MG63 (cell line): ENCODE measurements around the gene UNC93B1. TPM values are rescaled to one million over a fixed set of nuclear protein-coding genes. Genes with fewer than 3 reads are reported as not detected.
"Not testable (repeated sequence)": the region's sequence is repeated elsewhere in the genome, so short reads cannot be mapped to it uniquely, and the experiment has no call there.

ENCODE experiments used
- DNase-seq: peaks from one replicate; pipeline ENCODE4 v3.0.0-alpha.2; 2020
- H3K27me3 ChIP-seq: fragments of 250-450 bp; sonication (Bioruptor Pico); 2 replicates; pipeline ENCODE4 v1.5.1; 2020; ENCODE audit warnings: mild to moderate bottlenecking, moderate library complexity
- H3K36me3 ChIP-seq: fragments of 250-450 bp; sonication (Bioruptor Pico); 2 replicates; pipeline ENCODE4 v1.5.1; 2020; ENCODE audit warnings: mild to moderate bottlenecking, moderate library complexity
- H3K4me3 ChIP-seq: fragments of 250-450 bp; sonication (Bioruptor Pico); 2 replicates; pipeline ENCODE4 v1.5.1; 2020; ENCODE audit warnings: mild to moderate bottlenecking, moderate library complexity
- H3K9me3 ChIP-seq: fragments of 250-450 bp; sonication (Bioruptor Pico); 2 replicates; pipeline ENCODE4 v1.5.1; 2020; ENCODE audit warnings: mild to moderate bottlenecking, moderate library complexity
- total RNA-seq: library from RNA; depleted of rRNA; stranded (reverse); fragments of >200 nt; shearing (Covaris generic); gene quantifications from 2 replicates; pipeline ENCODE4 v1.2.3, GENCODE V29; 2014; ENCODE audit warnings: low replicate concordance

UNC93B1 gene
- total RNA-seq, 1 experiment from 2014 or later = 37.7 TPM

DNA sequence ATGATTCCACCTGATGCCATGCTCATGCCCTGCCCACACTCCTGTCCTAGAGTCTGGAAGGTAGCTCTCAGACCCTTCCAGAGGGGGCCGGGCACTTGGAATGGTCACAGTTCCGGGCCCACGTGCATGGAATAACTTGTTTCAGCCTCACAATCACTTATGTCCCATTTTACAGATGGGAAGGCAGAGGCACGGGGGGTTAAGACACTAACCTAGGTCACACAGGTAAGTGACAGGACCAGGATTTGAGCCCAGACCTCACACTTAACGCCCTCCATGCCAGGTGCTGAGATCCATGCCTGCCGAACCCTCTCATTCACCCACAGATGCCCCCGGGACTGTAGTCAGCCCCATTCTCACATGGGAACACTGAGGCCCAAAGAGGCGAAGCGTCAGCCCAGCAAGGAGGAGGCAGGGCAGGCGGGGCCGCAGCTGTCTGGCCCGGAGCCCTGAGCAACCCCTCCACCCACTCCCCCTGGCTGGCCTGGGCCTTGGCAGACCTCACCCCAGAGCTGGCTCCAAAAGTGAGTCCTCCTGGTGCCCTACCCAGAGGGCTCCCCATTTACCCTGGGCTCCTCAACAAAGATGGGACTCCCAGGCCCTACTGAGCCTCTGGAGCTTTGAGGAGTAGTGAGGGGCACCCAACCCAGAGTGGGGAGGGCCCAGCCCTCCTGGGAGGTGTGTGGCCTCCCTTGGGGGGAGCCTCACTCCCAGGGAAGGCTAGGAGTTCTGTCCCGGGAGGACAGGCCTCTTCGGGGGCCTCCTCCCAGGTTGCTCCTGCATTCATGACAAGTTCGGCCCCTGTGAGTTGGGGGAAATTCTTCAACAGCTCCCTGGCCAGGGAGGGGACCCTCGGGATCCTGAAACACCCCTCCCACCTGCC is 3.8 kb upstream of the UNC93B1 start:
- no peaks in the 10 kb centered on the region for H3K9me3 ChIP-seq
- H3K36me3 ChIP-seq = no peaks in the 10 kb centered on the region; the same call in 1 of the 2 replicates
- H3K27me3 ChIP-seq = no peaks in the 10 kb centered on the region
- DNase-seq = no peak
- no peak overlapping the region for H3K4me3 ChIP-seq

DNA sequence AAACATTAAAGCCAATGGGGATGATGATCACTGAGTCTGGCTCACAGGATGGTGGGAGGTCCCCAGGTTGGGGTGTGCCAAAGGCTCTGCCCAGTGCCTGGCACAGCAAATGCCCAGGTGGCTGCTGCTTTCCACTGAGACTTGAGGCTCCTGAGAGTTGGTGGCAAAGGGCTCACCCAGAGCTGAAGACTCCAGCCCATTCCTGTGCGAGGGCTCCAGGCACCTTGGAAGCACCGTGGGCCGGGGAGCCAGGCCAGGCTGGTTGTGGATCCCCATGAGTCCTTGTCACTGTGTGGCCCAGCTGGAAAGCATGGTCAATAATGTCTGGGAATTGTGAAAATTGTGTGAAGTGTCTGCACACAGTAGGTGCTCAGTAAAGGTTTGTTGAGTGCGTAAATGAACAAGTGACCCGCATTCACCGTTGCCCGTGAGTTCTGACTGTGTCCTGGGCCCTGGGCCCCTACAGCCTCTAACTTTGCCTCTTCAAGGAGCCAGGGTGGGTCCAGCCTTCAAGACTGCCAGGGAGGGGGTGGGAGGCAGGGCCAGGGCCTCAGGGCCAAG is 2.8 kb upstream of the UNC93B1 start:
- Histone ChIP-seq H3K36me3 (no peaks in the 10 kb centered on the region), H3K9me3 (no peaks in the 10 kb centered on the region), H3K4me3 (no peak overlapping the region), H3K27me3 (no peaks in the 10 kb centered on the region)
- DNase-seq = no peak

DNA sequence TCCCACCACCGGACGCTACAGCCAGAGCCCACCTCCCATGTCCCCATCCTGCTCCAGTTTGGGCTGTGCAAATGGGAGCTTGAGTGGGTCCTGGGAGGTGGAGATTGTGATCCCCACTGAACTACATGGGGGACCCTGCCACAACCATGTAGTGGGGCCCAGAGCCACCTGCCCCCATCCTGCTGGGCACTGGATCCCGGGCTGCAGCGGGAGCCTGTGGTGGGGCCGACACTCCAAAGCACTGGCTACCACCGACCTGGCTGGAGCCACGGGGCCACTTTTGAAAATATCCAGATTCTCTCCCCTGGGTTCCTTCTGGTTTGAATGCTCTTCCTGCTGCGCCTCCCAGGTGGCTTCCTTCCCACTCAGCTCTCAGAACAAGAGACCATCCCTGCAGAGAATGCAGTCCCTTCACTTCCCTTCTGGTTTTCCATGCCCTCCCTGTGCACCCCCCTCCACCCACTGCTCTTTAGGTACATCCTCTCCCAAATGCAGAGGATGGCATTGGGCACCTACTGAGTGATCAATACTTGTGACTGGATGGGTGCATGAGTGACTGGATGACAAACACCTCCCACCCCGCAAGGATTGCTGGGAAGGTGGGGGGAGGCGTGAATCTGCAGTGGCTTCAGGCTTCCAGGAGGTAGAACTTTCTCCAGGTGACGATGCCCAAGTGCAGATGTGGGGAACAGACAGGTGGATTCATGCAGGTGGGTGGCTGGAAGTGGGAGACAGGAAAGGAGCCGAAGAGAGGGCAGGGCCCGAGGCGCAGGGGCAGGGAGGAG is 846 bp upstream of the UNC93B1 start:
- no peak for DNase-seq
- Histone ChIP-seq H3K36me3 (no peaks in the 10 kb centered on the region), H3K4me3 (peak overlapping the region; percentile 53), H3K9me3 (no peaks in the 10 kb centered on the region), H3K27me3 (no peaks in the 10 kb centered on the region)

DNA sequence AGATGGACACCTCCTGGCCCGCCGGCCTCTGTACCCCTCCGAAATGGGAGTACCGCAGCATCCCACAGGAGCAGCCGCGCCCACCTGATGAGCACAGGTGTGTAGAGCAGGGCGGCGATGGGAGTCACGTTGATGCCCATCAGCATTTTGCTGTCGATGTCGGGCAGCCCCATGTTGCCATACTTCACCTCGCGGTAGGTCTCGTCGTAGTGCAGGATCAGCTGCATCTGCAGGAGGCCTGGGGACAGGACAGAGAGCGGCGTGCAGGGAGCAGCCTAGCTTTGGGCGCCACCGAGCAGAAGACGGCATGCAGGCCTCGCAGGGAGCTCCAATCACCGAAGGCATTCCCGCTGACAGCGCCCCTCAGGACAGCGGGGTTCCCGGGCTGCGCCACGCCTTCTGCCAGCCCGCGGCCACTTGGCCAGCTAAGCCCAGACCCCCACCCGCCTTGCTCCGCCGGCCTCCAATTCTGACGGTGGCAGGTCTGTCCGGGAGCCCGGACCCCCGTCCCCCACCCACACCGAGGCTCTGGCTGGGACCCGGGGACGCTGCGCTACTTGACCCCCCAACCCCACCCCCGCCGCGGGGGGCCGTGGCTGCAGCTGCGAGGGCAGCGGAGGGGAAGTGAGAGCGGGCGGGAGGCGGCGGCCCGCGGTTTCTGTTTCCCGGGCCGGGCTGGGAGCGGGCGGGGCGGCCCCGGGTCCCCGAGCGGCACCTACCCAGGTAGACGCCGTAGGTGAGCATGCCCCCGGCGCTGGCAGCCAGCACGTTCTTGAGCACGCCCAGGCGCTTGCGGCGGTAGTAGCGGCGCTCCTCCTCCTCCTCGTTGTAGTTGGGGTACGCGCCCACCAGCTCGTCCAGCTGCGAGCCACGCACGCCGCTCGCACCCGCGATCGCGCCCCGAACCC is 705 bp downstream of the UNC93B1 start:
- no peaks in the 10 kb centered on the region for H3K36me3 ChIP-seq
- no peak for DNase-seq
- H3K27me3 ChIP-seq = no peaks in the 10 kb centered on the region
- no peaks in the 10 kb centered on the region for H3K9me3 ChIP-seq
- peak overlapping the region; percentile 53 for H3K4me3 ChIP-seq

DNA sequence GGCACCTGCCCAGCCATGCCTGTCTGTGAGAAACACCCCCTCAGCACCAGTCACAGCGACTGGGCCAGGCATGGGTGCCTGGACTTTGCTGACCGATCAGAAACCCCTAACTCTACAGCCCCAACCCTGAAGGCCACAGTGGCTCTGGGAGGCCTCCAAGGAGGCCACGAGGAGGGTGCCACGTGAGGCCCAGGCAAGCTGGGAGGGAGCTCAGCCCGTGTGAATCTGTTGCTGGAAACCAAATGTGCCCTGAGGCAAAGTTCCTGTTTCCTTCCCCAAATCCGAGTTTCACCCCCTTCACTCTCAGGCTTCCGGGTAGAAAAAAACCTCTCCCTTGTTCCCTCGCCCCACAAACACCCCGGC is 1.3 kb downstream of the UNC93B1 start:
- H3K9me3 ChIP-seq = no peaks in the 10 kb centered on the region
- no peaks in the 10 kb centered on the region for H3K27me3 ChIP-seq
- no peaks in the 10 kb centered on the region for H3K36me3 ChIP-seq
- H3K4me3 ChIP-seq = no peak overlapping the region
- no peak for DNase-seq

DNA sequence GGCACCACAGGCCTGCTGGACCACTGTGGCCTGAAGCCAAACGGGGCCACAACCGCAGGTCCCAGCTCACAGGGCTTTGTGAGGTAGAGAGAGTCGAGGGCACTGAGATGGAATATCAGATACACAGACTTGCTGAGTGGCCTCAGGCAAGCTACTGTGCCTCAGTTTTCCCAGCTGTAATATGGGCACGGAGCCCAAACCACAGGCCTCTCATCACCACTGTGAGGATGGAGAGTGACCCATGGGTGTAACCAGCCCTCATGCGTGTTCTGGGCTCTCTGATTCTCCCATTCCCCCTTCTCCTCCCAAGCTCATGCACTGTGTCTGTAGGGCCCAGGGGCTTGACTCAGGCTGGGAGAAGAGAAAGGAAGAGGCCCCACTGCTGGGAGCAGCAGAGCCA is 4.2 kb downstream of the UNC93B1 start:
- no peak for DNase-seq
- no peak overlapping the region for H3K4me3 ChIP-seq
- H3K27me3 ChIP-seq = no peaks in the 10 kb centered on the region
- H3K36me3 ChIP-seq = no peaks in the 10 kb centered on the region
- no peaks in the 10 kb centered on the region for H3K9me3 ChIP-seq

DNA sequence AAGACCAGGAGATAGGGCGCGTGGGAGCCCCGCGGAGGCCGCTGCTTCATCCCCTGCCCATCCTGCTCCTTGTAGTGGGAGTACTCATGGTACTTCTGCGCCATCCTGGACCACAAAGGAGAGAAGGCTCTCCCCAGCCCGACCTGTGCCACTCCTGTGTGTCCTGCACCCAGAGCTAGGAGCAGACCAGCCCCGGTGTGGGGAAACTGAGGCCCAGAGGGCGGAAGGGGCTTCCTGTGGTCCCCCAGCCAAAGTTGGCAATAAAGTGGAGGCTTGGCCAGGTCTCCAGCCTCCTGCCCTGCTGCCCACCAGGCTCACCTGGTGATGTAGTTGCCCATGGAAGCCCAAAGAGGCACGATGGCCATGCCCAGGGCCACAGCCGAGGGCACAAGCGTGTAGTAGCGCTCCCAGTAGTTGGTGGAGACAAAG is 4.7 kb downstream of the UNC93B1 start:
- DNase-seq = no peak
- Histone ChIP-seq H3K9me3 (no peaks in the 10 kb centered on the region), H3K4me3 (no peak overlapping the region), H3K27me3 (no peaks in the 10 kb centered on the region), H3K36me3 (no peaks in the 10 kb centered on the region)

DNA sequence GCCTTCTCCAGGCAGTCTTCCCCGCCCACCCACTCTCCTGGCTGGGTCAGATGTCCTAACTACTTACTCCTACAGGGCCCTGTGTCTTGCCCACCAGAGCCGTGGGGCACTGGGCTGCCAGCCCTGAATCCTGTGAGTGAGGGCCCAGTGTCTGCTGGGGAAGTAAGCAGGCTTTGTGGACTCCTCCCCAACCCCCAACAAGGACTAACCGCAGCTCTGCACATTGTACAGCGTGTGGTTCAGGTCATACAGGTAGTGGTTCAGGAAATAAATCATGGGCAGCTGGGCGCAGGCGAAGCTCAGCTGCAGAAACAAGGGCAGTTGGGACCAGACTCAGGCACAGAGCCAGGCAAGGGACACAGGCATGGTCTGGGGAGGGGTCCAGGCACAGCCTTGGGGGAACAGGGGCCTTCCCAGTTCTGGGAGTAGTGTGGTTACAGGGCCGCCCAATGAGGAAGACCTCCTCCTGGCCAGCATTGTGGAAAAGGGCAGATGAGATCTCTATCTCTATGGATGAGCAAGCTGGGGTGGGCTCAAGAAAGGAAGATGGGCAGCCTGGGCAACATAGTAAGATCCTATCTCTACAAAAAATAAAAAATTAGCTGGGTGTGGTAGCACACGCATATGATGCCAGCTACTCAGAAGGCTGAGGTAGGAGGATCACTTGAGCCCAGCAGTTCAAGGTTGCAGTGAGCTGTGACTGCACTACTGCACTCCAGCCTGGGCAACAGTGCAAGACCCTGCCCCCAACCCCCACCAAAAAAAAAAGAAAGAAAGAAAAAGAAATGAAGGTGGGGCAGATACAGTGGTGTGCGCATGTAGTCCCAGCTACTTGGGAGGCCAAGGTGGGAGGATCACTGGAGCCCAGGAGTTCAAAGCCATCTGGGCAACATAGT is 5.5 kb downstream of the UNC93B1 start:
- Histone ChIP-seq H3K9me3 (no peaks in the 10 kb centered on the region), H3K36me3 (no peaks in the 10 kb centered on the region), H3K27me3 (no peaks in the 10 kb centered on the region), H3K4me3 (no peak overlapping the region)
- DNase-seq = no peak

DNA sequence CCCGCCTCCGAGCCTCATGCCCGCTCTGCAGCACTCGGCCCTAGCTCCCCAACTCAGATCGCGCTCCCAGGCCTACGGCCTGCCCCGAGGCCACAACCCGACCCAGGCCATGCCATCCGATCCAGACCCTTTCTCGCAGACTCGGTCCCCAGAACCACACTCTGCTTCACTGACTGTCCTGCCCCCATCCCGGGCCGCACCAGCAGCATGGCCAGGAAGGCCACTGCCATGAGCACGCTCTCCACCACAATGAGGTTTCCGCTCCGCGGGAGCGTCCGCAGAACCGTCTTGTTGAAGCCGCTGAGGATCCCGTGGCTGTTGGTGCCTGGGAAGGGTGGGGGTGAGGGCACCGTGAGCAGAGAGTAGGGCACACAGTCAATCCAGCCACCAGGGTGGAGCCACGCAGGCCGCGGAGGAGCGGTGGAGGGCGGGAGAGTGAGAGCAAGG is 6.4 kb downstream of the UNC93B1 start:
- H3K4me3 ChIP-seq = no peak overlapping the region
- DNase-seq = no peak
- no peaks in the 10 kb centered on the region for H3K27me3 ChIP-seq
- H3K36me3 ChIP-seq = no peaks in the 10 kb centered on the region
- H3K9me3 ChIP-seq = no peaks in the 10 kb centered on the region

DNA sequence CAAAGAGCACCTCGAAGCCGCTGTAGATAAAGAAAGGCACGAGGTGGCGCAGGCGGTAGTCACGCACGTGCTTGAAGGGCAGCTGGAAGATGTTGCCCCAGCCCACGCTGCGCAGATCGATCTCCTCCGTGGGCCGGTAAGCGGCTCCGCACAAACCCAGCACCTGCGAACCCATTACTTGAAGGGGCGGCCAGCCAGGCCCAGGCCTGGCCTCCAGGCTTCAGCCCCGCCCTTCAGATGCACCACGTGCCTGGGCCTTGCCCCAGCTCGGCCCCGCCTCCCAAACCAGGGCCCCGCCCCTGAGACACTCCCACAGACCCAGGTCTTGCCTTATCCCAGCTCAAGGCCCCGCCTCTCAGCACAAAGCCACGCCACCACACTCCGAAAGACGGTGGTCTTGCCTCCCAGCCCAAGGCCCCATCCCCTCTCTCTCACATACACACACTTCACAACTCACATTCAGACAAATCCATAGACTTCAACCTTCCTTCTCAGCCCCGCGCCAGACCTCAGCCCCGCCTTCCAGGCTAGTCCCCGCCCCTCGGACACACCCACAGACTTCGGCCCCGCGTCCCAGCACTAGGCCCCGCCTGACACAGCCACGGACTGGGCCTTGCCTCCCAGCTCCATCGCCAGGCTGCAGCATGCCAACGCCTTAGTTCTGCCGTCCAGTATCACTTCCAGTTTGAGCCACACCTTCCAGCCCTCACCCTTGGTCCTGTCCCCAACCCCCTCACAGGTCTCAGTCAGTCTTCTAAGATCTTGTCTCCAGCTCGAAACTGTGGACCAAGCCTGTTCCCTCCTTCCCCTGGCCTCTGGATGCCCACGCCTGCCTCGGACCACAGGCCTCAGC is 7.0 kb downstream of the UNC93B1 start:
- H3K9me3 ChIP-seq = no peaks in the 10 kb centered on the region
- peak; percentile 75 for DNase-seq
- no peaks in the 10 kb centered on the region for H3K27me3 ChIP-seq
- peak overlapping the region; percentile 16; the same call in 1 of the 2 replicates for H3K4me3 ChIP-seq
- no peaks in the 10 kb centered on the region for H3K36me3 ChIP-seq

DNA sequence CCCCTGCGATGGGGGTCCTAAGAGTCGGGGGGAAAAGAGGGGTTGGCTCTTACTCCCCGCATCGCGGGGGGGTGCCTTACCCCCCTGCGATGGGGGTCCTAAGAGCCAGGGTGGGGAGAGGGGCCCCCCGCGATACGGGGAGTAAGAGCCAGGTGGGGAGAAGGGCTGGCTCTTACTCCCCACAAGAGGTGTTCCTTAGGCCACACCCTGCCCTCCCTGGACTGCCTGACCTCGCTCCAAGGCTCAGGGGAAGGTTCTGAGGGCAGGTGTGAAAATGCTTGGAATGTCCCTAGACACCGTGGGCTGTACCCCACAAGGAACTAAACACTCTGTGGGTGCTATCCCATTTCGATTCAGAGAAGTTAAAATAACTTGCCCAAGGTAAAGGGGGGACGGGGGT is 7.8 kb downstream of the UNC93B1 start:
- Histone ChIP-seq H3K27me3 (no peaks in the 10 kb centered on the region), H3K9me3 (no peaks in the 10 kb centered on the region), H3K4me3 (no peak overlapping the region), H3K36me3 (no peaks in the 10 kb centered on the region)
- no peak for DNase-seq

DNA sequence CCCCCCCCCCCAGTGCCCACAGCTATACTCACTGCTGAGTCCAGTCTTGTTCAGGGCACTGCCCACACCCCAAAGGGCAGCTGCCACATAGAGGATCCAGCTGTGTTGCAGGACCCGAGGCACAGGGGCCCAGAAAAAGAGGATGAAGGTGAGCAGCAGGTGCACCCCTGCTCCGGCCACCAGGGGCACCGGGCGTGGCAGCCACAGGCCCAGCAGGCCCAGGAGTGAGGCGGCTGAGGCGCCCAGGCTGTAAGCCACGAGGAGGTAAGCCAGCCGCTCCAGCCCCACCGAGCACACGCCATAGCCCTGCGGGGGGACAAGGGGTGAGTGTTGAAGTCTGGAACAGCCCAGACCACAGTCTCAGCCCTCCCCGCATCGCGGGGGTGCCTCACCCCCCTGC is 8.3 kb downstream of the UNC93B1 start:
- H3K9me3 ChIP-seq, DNase-seq, H3K36me3 ChIP-seq, H3K4me3 ChIP-seq, H3K27me3 ChIP-seq: not testable (repeated sequence)

DNA sequence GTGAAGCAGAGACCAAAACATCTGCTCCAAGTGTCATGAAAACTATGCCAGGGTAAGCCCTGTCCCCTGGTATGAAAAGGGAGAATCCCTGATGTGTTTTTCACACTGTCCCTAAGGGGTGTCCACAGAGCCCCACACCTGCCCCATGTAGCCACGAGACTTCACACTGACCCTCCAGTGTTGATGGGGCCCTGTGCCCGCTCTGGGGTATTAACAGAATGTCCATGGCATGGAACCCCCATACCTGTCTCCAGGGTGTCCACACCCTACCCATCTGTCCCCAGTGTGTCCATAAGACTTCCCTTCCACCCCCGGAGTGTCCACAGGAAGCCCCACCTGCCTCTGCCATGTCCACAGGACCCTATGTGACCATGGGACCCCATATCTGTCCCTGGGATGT is 8.8 kb downstream of the UNC93B1 start:
- not testable (repeated sequence) for H3K27me3 ChIP-seq, H3K9me3 ChIP-seq, DNase-seq, H3K4me3 ChIP-seq, H3K36me3 ChIP-seq

DNA sequence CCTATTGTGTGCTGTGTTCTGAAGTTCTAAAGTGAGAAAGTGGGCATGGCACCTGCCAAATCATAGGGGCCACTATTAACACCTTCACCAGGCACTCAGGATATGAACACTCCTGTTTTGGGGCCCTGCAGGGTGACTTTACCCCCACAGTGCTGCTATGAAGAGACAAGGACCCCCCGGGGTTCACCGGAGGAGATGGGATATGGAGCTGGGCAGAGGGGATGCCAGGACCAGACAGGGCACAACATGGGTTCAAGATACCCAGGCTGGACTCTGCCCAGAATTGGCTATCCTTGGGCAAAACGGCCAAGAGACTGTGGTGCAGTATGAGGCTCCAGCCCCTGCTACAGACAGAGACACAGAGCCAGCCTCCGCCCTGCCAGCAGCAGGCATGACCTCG is 9.5 kb downstream of the UNC93B1 start:
- H3K36me3 ChIP-seq, H3K27me3 ChIP-seq, DNase-seq, H3K9me3 ChIP-seq, H3K4me3 ChIP-seq: not testable (repeated sequence)

DNA sequence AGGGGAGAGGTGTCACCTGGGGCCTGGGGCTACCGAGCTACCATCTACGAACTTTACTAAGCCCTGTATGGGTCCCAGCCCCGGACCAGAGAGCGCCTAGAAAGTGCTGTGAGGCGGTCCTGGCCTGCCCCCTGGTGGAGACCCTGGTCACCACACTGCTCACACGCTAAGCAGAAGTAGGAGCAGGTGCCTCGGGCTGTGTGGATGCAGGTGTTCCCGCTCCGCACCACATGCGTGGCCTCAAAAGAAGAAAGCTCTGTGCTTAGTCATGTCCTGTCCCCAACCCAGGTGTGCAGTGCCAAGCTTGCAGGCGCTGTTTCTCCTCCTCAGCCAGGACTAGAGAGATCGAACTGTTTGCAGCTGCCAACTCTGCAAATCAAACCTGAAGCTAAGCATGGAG is 10.1 kb downstream of the UNC93B1 start:
- not testable (repeated sequence) for DNase-seq, H3K9me3 ChIP-seq, H3K4me3 ChIP-seq, H3K27me3 ChIP-seq, H3K36me3 ChIP-seq
